Testis (tissue), 3 donors: ENCODE results near the gene ZDHHC24. TPM values are rescaled to one million over a fixed set of nuclear protein-coding genes. Genes with fewer than 3 reads are reported as not detected.

ENCODE experiments used
- DNase-seq: peaks from one replicate; pipeline ENCODE4 v3.0.0-alpha.2; 2019
- H3K27ac ChIP-seq, 2 donors: fragments of 200-600 bp; sonication (generic); one replicate each; pipeline ENCODE4 v1.5.1; 2019
- H3K27me3 ChIP-seq: fragments of 200-600 bp; sonication (generic); one replicate; pipeline ENCODE4 v1.5.1; 2019
- H3K36me3 ChIP-seq: fragments of 200-600 bp; sonication (generic); one replicate; pipeline ENCODE4 v1.5.1; 2017; ENCODE audit warnings: low read depth; ENCODE audit errors: missing control alignments
- H3K4me1 ChIP-seq: fragments of 200-600 bp; sonication (generic); one replicate; pipeline ENCODE4 v1.5.1; 2019
- H3K4me3 ChIP-seq, 2 donors: fragments of 200-600 bp; sonication (generic); one replicate each; pipeline ENCODE4 v1.5.1; 2017 to 2019
- H3K9me3 ChIP-seq: fragments of 200-600 bp; sonication (generic); one replicate; pipeline ENCODE4 v1.5.1; 2017
- CTCF ChIP-seq, 3 experiments: fragments of 450-650 bp in 2 of 3; fragments of 200-600 bp in 1 of 3; sonication (generic) in 1 of 3; IDR thresholded peaks; one replicate each; pipeline ENCODE4 v1.5.1; 2016 to 2019; ENCODE audit warnings: antibody characterized with exemption in 3 of 3, mild to moderate bottlenecking in 2 of 3, moderate library complexity in 1 of 3
- POLR2A ChIP-seq: fragments of 450-650 bp; IDR thresholded peaks from one replicate; pipeline ENCODE4 v1.6.1; 2017; ENCODE audit warnings: antibody characterized with exemption, mild to moderate bottlenecking, moderate library complexity
- WGBS, 2 donors: methylation state at CpG; one replicate each; pipeline ENCODE4 v1.1.5; 2018; 5-methylcytosine and 5-hydroxymethylcytosine counted together
- intact Hi-C: fragments of 100-400 bp; cut with DNase I; formaldehyde crosslinking; loops from one replicate; pipeline ENCODE4 v1.15.1; 2023; ENCODE audit warnings: low total_unique reads
- polyA plus RNA-seq: library from polyadenylated mRNA; stranded (reverse); fragments of 350-450 nt; fragmentation: Illumina TruSeq; extraction: RNeasy Lipid Tissue Mini Kit (QIAGEN cat#74804); gene quantifications from one replicate; pipeline ENCODE4 v1.2.3, GENCODE V29; 2014; ENCODE audit warnings: low read depth, low replicate concordance; ENCODE audit not compliant: insufficient read depth
- total RNA-seq, 2 donors: library from RNA; depleted of rRNA; stranded (reverse); fragments of >200 nt; gene quantifications; one replicate each; pipeline ENCODE4 v1.2.3, GENCODE V29; 2016

Gene ZDHHC24
- total and polyA plus RNA-seq, 3 donors from 2014 or later: 9.2 to 23.3 (median 20.7) TPM

GRCh38 chr11:66581261-66581660, 35.4 kb upstream of the ZDHHC24 start:
- DNase-seq: no peak
- Histone ChIP-seq H3K9me3 (no peaks in the 10 kb centered on the region), H3K27ac (no peak overlapping the region), H3K4me1 (peaks cover 6% of the 10 kb centered on the region), H3K4me3 (no peak overlapping the region), H3K36me3 (no peaks in the 10 kb centered on the region), H3K27me3 (no peaks in the 10 kb centered on the region)
- intact Hi-C loops: no loop called here
- TF ChIP-seq CTCF (IDR thresholded peaks at IDR 0.05) (no peak), POLR2A (no peak)
- WGBS, 2 donors: 83 to 93% methylated on average over 3 of the region's 3 CpGs

GRCh38 chr11:66580803-66581202, 35.0 kb upstream of the ZDHHC24 start:
- intact Hi-C loops: no loop called here
- Histone ChIP-seq H3K27ac (no peak overlapping the region), H3K36me3 (no peaks in the 10 kb centered on the region), H3K9me3 (no peaks in the 10 kb centered on the region), H3K4me3 (no peak overlapping the region), H3K27me3 (no peaks in the 10 kb centered on the region), H3K4me1 (peaks cover 6% of the 10 kb centered on the region)
- TF ChIP-seq POLR2A: no peak
- TF ChIP-seq CTCF (IDR thresholded peaks at IDR 0.05): no peak
- no peak for DNase-seq
- 62 to 79% methylated on average over 5 of the region's 5 CpGs for WGBS, 2 donors

- 15 to 17% methylated on average over 15 to 25 of the region's 25 CpGs for WGBS, 2 donors
- no peaks in the 10 kb centered on the region for H3K36me3 ChIP-seq
- no peak overlapping the region for H3K4me3 ChIP-seq
- no peaks in the 10 kb centered on the region for H3K27me3 ChIP-seq
- no peaks in the 10 kb centered on the region for H3K9me3 ChIP-seq
- peaks cover 6% of the 10 kb centered on the region for H3K4me1 ChIP-seq
- TF ChIP-seq CTCF (IDR thresholded peaks at IDR 0.05): peak; percentile 87 to 88 (median 87)
- TF ChIP-seq POLR2A: no peak
- H3K27ac ChIP-seq: no peak overlapping the region
- intact Hi-C loops: loop anchor here (5.0 kb wide), 1 partner anchor 98 kb away; the partner anchor contains the start of gene RBM4B
- peak; percentile 88 for DNase-seq
These were observed 33.3 kb upstream of the ZDHHC24 start for GRCh38 chr11:66579017-66579606.

- no peak for TF ChIP-seq CTCF (IDR thresholded peaks at IDR 0.05)
- TF ChIP-seq POLR2A: no peak
- Histone ChIP-seq H3K27ac (no peak overlapping the region), H3K4me1 (no peaks in the 10 kb centered on the region), H3K27me3 (no peaks in the 10 kb centered on the region), H3K9me3 (no peaks in the 10 kb centered on the region), H3K4me3 (no peak overlapping the region), H3K36me3 (no peaks in the 10 kb centered on the region)
- intact Hi-C loops: no loop called here
- 69 to 83% methylated on average over 2 of the region's 2 CpGs for WGBS, 2 donors
- DNase-seq: no peak
These were observed 25.0 kb upstream of the ZDHHC24 start for GRCh38 chr11:66570850-66571180.
